Measurements from ENCODE around the gene ZBTB16.

ZBTB16 gene

DNA sequence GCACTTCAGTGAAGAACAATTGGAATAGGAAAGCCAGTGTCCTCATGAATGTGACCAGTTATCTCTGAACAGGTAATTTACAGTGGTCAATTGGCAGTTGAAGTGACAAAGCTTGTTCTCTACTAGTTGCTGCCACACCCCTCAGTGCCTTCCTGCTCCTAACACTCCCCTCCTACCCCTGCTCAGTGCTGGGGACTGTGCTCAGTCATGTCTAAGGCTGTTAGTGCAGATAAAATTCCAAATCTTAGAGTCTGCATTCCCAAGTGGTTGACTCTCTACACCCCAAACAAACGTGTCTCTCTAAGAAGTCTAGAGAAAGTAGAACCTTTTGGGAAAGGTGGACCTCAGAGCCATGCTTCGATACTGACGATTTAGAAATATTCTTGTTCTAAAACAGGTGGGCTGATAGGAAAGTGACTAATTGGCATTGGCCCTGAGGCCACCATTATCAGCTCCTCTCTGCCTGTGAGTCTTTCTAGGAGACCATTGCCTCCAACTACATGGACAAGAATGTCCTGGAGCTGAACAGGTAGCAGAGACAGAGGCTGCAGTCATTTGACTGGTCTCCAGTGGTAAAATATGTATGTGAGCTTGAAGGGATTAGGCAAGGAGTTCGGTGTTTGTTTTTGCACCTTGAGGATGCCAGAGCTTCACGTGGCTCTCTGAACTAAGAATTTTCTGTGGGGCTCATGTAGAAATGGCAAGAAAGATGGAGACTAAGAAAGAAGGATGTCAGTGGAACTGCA, 214.6 kb downstream of the ZBTB16 start:
- no peak for DNase-seq

GRCh38 chr11:114274637-114275036, 215.1 kb downstream of the ZBTB16 start:
- no peak for DNase-seq

DNA sequence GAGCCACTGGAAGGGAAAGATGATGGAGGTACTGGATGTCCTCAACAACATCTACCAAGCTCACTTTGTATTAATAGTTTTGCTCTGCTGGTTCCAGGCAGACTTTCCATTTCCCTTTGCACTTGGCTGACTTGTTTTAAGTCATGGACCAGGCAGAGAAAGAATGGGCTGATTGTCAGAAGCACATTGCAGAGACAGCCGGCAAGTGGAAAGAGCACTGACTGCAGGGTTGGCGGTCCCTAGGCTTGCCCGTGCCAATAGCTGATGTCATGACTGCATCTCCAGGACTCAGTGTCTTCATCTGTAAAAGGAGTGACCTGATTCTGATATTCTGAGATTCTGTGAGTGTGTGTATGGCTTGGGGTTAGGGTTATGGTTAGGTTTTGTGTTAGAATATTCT, 215.8 kb downstream of the ZBTB16 start:
- DNase-seq = no peak

- no peak for DNase-seq
Observed at GRCh38 chr11:114276077-114276476, 216.6 kb downstream of the ZBTB16 start.

GRCh38 chr11:114277637-114278341, 218.3 kb downstream of the ZBTB16 start:
- DNase-seq = no peak

- no peak for DNase-seq
Observed at GRCh38 chr11:114278342-114279065, 219.0 kb downstream of the ZBTB16 start.

- DNase-seq = no peak
Observed at GRCh38 chr11:114279792-114280546, 220.5 kb downstream of the ZBTB16 start.

- DNase-seq = peak; percentile 15 to 62
Observed at GRCh38 chr11:114280696-114281095, 221.2 kb downstream of the ZBTB16 start.

GRCh38 chr11:114281388-114281956, 222.0 kb downstream of the ZBTB16 start:
- no peak for DNase-seq

- no peak for DNase-seq
Observed at GRCh38 chr11:114282488-114282887, 223.0 kb downstream of the ZBTB16 start.

GRCh38 chr11:114283422-114283821, 223.9 kb downstream of the ZBTB16 start:
- DNase-seq = no peak

DNA sequence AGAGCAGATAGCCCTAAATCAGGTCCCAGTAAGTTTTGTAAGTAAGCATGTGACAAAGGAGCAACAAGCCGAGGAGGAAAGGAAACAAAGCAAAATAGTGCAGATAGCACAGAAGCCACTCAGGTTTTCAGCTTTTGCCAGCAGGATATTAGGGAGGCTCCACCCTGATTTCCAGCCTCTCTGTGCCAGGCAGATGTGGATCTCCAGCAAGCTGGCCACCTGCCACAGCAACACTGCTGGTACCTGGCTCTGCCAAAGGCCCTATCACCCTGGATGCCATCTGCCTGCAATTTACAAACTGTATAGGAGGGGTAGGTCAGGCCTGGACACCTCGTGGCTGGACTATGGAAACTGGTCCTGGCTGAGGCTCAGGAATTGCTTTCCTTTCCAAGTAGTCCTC, 224.5 kb downstream of the ZBTB16 start:
- no peak for DNase-seq

GRCh38 chr11:114284914-114285313, 225.4 kb downstream of the ZBTB16 start:
- DNase-seq = no peak

DNA sequence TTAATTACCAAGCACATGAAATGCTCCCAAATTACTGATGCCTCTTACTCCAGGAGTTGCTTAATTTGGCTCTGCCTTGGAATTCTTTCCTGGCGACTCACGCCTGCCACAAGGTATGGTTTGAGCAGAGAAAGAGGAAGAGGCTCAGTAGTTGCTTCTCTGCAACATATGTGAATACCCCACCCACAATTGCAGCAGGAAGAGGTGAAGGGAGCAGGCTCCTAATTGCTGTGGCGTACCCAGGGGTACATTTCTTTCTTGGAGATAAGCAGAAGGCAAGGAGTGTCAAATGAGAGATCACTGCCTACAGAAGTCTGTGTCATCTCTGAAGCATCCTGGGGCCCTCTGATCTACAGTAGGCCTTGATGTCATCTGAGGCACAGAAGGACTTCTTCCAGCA, 226.1 kb downstream of the ZBTB16 start:
- DNase-seq = no peak

DNA sequence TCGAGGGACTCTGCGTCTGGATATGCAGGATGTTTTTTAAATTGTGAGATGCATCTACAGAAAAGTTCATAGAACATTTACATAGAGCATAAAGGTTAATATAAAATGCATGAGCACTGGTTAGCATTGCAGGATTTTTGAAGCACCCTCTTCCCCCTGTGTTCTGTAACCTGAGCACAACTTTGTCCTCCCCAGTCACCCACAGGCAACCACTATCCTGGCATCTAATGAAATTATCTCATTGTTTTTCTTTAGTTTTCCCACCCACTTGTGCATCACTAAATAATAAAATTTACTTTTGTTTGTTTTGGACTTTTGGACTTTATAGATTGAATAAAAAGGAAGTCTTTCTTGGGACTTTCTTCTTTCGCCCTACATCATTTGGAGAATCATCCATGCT, 226.7 kb downstream of the ZBTB16 start:
- DNase-seq = no peak

DNA sequence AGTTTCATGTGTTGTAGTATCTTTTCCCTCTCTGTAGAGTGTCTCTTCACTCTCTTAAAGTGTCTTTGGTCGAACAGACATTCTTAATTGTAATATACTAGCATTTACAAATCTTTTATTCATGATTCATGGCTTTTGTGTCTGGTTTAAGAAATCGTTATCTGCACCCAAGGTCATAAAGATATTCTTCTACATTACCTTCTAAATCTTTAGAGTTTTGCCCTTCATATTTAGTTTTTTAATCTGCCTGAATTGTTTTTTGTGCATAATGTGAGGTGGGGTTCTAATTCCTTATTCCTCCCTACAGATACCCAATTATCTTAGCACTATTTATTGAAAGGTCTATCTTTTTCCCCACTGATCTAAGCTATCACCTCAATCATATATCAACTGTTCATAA, 227.6 kb downstream of the ZBTB16 start:
- no peak for DNase-seq

GRCh38 chr11:114288136-114288535, 228.6 kb downstream of the ZBTB16 start:
- DNase-seq = no peak

GRCh38 chr11:114289779-114290178, 230.3 kb downstream of the ZBTB16 start:
- no peak for DNase-seq

DNA sequence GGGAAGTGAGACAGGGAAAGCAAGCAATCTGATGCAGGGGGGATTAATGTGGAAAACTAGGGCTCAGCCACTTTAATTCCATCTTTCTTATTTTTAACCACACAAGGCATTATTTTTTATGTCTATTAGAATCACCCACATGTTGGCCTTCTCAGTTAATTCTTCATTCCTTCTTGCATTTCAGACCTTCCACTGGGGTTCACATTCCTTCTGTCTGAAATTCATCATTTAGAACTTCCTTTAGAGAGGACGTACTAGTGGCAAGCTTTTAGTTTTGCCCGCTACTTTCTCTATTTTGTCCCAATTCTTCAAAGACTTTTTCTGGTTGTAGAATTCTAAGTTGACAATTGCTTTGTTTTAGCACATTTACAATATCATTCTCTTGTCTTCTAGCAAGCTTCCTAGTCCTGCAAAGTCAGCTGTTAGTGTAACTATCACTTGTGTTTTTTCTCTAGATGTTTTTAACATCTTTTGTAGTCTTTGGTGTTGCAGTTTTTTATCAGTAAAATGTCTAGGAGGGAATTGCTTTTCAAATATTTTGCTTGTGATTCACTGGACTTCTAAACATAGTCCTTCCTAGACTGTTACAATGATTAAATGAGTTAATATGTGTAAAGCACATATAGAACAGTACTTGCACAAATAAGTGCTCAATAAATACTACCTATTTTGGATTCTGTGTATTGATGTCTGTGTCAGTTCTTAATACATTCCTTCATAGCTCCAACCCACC, 231.2 kb downstream of the ZBTB16 start:
- DNase-seq = no peak

GRCh38 chr11:114291381-114291780, 231.9 kb downstream of the ZBTB16 start:
- no peak for DNase-seq

DNA sequence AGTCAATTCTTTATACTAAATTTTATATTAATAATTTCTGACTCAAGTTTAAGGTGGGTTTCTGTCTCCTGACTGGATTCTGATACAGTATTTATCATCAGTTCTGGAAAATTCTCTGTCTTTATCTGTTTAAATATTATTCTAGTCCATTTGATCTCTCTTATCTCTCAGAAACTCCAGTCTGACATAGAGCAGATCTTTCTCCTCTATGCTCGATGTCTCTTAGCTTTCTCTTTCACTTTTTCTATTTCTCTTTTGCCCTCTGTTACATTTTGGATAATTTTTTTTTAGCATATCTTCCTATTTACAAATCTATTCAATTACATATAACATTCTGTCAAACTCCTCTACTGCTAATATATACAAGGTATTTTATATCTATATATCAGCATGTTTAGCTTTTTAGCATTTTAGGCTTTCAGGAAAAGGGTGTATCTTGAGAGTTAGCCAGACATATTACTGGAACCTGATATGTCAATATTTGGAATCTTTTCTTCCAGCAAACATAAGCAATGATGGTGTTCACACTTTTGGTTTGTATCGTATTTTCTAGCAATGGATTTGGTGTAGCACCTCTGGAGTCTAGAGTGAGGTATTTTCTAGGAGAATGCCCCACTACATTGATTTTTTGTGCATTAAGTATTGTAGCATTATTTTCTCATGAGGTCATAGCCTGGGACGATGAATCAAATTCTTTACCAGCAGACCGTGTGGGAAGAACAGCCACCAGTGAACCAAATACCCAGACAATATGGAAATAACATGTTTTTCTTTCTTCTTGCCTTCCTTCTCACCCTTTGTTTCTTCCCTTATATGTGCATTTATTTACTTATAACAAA, 232.6 kb downstream of the ZBTB16 start:
- DNase-seq = no peak

Data from NCI-H446 (cell line).